SK-N-SH treated with all-trans-retinoic acid at 6 μM for 48 hours (cell line): ENCODE results near the gene MTRF1.

Source experiments
- ARNTL ChIP-seq: fragments of 450-650 bp; formaldehyde crosslinking; IDR thresholded peaks from 2 replicates; pipeline ENCODE4 v1.5.0; 2020; ENCODE audit warnings: low read depth, mild to moderate bottlenecking, moderate library complexity, borderline replicate concordance
- CSDC2 ChIP-seq: fragments of 250-450 bp; sonication (Bioruptor Pico); IDR thresholded peaks from 2 replicates; pipeline ENCODE4 v1.5.0; 2020; ENCODE audit warnings: mild to moderate bottlenecking, moderate library complexity
- ESRRG ChIP-seq: fragments of 250-450 bp; sonication (Bioruptor Pico); IDR thresholded peaks from 2 replicates; pipeline ENCODE4 v1.6.1; 2021; ENCODE audit warnings: mild to moderate bottlenecking
- ISL1 ChIP-seq: fragments of 250-450 bp; sonication (Bioruptor Pico); IDR thresholded peaks from 2 replicates; pipeline ENCODE4 v2.1.2; 2022; ENCODE audit warnings: mild to moderate bottlenecking, moderate library complexity
- PPARA ChIP-seq: fragments of 250-450 bp; sonication (Bioruptor Pico); IDR thresholded peaks from 2 replicates; pipeline ENCODE4 v1.5.0; 2020; ENCODE audit warnings: mild to moderate bottlenecking, borderline replicate concordance
- RARB ChIP-seq: fragments of 250-450 bp; sonication (Bioruptor Pico); IDR thresholded peaks from 2 replicates; pipeline ENCODE4 v1.8.0; 2021; ENCODE audit warnings: mild to moderate bottlenecking, moderate library complexity
- TOX ChIP-seq: fragments of 250-450 bp; sonication (Bioruptor Pico); IDR thresholded peaks from 2 replicates; pipeline ENCODE4 v1.8.0; 2021; ENCODE audit warnings: mild to moderate bottlenecking, moderate library complexity, borderline replicate concordance
- ZC3H10 ChIP-seq: fragments of 250-450 bp; sonication (Bioruptor Pico); IDR thresholded peaks from 2 replicates; pipeline ENCODE4 v1.5.1; 2021; ENCODE audit warnings: mild to moderate bottlenecking, moderate library complexity
- ZFP3 ChIP-seq: fragments of 250-450 bp; sonication (Bioruptor Pico); IDR thresholded peaks from 2 replicates; pipeline ENCODE4 v1.5.0; 2020; ENCODE audit warnings: mild to moderate bottlenecking, moderate library complexity
- ZNF8 ChIP-seq: fragments of 450-650 bp; formaldehyde crosslinking; IDR thresholded peaks from 2 replicates; pipeline ENCODE4 v1.5.0; 2020; ENCODE audit warnings: mild to moderate bottlenecking, moderate library complexity
- TF ChIP-seq, protein P1 (sequence below): fragments of 250-450 bp; sonication (Bioruptor Pico); IDR thresholded peaks from 2 replicates; pipeline ENCODE4 v1.5.1; 2020; ENCODE audit warnings: low read depth, mild to moderate bottlenecking, moderate library complexity
- TF ChIP-seq, protein P2 (sequence below): fragments of 250-450 bp; sonication (Bioruptor Pico); IDR thresholded peaks from 2 replicates; pipeline ENCODE4 v1.5.1; 2021; ENCODE audit warnings: mild to moderate bottlenecking, moderate library complexity
- TF ChIP-seq, protein P3 (sequence below): fragments of 250-450 bp; sonication (Bioruptor Pico); IDR thresholded peaks from 2 replicates; pipeline ENCODE4 v1.8.0; 2020; ENCODE audit warnings: mild to moderate bottlenecking, moderate library complexity, borderline replicate concordance
- TF ChIP-seq, protein P4 (sequence below): fragments of 250-450 bp; sonication (Bioruptor Pico); IDR thresholded peaks from 2 replicates; pipeline ENCODE4 v1.8.0; 2021; ENCODE audit warnings: low read depth, mild to moderate bottlenecking, moderate library complexity, borderline replicate concordance

DNA sequence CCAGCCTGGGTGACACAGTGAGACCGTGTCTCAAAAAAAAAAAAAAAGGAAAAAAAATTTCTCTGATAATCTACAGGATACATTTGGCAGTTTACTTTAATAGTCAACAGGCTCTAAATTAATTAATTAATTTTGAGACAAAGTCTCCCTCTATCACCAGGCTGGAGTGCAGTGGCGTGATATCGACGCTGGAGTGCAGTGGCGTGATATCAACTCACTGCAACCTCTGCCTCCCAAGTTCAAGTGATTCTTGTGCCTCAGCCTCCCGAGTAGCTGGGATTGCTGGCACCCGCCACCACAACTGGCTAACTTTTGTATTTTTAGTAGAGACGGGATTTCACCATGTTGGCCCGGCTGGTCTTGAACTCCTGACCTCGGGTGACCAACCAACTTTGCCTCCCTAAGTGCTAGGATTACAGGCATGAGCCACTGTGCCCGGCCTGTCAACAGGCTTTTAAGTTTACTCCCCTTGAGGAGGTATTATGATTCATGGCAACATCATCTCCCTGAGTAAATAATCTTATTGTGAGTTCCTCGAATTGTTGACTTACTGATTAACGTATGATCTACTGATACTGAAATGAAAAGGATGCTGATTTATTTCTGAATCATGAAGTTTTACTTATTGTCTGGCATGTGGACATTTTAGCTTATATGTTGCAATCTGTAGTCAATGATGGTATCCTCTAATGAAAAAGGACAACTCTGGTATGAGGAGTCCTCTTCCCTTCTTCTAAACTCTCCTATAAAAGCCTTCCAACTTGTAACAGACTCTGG lies 21.3 kb upstream of the MTRF1 start:
- TF ChIP-seq PPARA (no peak), ZFP3 (CRISPR knock-in tag) (peak; percentile 11; the same call in 1 of the 2 replicates), RARB (CRISPR knock-in tag) (no peak), ISL1 (CRISPR knock-in tag) (peak; percentile 91), TOX (CRISPR knock-in tag) (no peak), ARNTL (CRISPR knock-in tag) (no peak), ZC3H10 (no peak), ESRRG (CRISPR knock-in tag) (no peak), ZNF8 (CRISPR knock-in tag) (no peak), CSDC2 (no peak)
- TF ChIP-seq, protein P1, sequence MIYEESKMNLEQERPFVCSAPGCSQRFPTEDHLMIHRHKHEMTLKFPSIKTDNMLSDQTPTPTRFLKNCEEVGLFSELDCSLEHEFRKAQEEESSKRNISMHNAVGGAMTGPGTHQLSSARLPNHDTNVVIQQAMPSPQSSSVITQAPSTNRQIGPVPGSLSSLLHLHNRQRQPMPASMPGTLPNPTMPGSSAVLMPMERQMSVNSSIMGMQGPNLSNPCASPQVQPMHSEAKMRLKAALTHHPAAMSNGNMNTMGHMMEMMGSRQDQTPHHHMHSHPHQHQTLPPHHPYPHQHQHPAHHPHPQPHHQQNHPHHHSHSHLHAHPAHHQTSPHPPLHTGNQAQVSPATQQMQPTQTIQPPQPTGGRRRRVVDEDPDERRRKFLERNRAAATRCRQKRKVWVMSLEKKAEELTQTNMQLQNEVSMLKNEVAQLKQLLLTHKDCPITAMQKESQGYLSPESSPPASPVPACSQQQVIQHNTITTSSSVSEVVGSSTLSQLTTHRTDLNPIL (CRISPR knock-in tag), result no peak
- TF ChIP-seq, protein P2, sequence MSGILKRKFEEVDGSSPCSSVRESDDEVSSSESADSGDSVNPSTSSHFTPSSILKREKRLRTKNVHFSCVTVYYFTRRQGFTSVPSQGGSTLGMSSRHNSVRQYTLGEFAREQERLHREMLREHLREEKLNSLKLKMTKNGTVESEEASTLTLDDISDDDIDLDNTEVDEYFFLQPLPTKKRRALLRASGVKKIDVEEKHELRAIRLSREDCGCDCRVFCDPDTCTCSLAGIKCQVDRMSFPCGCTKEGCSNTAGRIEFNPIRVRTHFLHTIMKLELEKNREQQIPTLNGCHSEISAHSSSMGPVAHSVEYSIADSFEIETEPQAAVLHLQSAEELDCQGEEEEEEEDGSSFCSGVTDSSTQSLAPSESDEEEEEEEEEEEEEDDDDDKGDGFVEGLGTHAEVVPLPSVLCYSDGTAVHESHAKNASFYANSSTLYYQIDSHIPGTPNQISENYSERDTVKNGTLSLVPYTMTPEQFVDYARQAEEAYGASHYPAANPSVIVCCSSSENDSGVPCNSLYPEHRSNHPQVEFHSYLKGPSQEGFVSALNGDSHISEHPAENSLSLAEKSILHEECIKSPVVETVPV, result no peak
- TF ChIP-seq, protein P3, sequence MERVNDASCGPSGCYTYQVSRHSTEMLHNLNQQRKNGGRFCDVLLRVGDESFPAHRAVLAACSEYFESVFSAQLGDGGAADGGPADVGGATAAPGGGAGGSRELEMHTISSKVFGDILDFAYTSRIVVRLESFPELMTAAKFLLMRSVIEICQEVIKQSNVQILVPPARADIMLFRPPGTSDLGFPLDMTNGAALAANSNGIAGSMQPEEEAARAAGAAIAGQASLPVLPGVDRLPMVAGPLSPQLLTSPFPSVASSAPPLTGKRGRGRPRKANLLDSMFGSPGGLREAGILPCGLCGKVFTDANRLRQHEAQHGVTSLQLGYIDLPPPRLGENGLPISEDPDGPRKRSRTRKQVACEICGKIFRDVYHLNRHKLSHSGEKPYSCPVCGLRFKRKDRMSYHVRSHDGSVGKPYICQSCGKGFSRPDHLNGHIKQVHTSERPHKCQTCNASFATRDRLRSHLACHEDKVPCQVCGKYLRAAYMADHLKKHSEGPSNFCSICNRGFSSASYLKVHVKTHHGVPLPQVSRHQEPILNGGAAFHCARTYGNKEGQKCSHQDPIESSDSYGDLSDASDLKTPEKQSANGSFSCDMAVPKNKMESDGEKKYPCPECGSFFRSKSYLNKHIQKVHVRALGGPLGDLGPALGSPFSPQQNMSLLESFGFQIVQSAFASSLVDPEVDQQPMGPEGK (CRISPR knock-in tag), result no peak
- TF ChIP-seq, protein P4, sequence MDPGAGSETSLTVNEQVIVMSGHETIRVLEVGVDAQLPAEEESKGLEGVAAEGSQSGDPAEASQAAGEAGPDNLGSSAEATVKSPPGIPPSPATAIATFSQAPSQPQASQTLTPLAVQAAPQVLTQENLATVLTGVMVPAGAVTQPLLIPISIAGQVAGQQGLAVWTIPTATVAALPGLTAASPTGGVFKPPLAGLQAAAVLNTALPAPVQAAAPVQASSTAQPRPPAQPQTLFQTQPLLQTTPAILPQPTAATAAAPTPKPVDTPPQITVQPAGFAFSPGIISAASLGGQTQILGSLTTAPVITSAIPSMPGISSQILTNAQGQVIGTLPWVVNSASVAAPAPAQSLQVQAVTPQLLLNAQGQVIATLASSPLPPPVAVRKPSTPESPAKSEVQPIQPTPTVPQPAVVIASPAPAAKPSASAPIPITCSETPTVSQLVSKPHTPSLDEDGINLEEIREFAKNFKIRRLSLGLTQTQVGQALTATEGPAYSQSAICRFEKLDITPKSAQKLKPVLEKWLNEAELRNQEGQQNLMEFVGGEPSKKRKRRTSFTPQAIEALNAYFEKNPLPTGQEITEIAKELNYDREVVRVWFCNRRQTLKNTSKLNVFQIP (CRISPR knock-in tag), result no peak
